Cardiac muscle cell (in vitro differentiated cells and primary cell): ENCODE data around the gene CNR2. TPM values are rescaled to one million over a fixed set of nuclear protein-coding genes. Genes with fewer than 3 reads are reported as not detected.
"Not testable (repeated sequence)": the region's sequence is repeated elsewhere in the genome, so short reads cannot be mapped to it uniquely, and the experiment has no call there.

Source experiments
- DNase-seq, 2 donors: peaks; one replicate each; pipeline versions ENCODE4 v3.0.0 to v3.0.0-alpha.2; 2010 to 2017; ENCODE audit warnings: low read depth in 1 of 2, low spot score in 1 of 2
- H3K27ac ChIP-seq: fragments of 200-600 bp; sonication (generic); 2 replicates; pipeline ENCODE4 v1.5.1; 2016
- H3K27me3 ChIP-seq: fragments of 200-600 bp; sonication (generic); 2 replicates; pipeline ENCODE4 v1.6.0; 2016; ENCODE audit warnings: control low read depth
- H3K36me3 ChIP-seq: fragments of 200-600 bp; sonication (generic); 2 replicates; pipeline ENCODE4 v1.5.1; 2016; ENCODE audit warnings: control low read depth
- H3K4me1 ChIP-seq: fragments of 200-600 bp; sonication (generic); 2 replicates; pipeline ENCODE4 v1.8.1; 2017; ENCODE audit warnings: low read depth, mild to moderate bottlenecking, mixed run types
- H3K4me3 ChIP-seq: fragments of 200-600 bp; sonication (generic); 2 replicates; pipeline ENCODE4 v1.5.1; 2016; ENCODE audit warnings: mild to moderate bottlenecking
- H3K9me3 ChIP-seq: fragments of 200-600 bp; sonication (generic); 2 replicates; pipeline ENCODE4 v1.5.1; 2017; ENCODE audit warnings: low read depth, mild to moderate bottlenecking, control low read depth
- CTCF ChIP-seq: IDR thresholded peaks from 2 replicates; pipeline ENCODE4 v1.5.1; 2012; ENCODE audit warnings: low read depth, mild to moderate bottlenecking, low read length
- polyA plus RNA-seq: library from polyadenylated mRNA; unstranded; fragments of >200 nt; fragmentation: Nextera tagmentation; extraction: Ambion mirVana; gene quantifications from 2 replicates; pipeline ENCODE4 v1.2.1, GENCODE V29; 2016
- total RNA-seq: library from RNA; depleted of rRNA; stranded (reverse); fragments of >200 nt; gene quantifications from 2 replicates; pipeline ENCODE4 v1.2.3, GENCODE V29; 2016

CNR2 gene
- not detected in 2 replicates for total RNA-seq
- polyA plus RNA-seq: not detected in 2 replicates

GRCh38 chr1:23913212-23913880 lies at the start of gene CNR2:
Gene CNR2, minus strand, starts transcription at chr1:23913362. Its CDS starts 37,745 bp downstream, at chr1:23875617.
- Histone ChIP-seq H3K27me3 (no peaks in the 10 kb centered on the region), H3K9me3 (no peaks in the 10 kb centered on the region), H3K4me1 (no peaks in the 10 kb centered on the region), H3K4me3 (no peak within 1 kb of the TSS), H3K27ac (no peak within 1 kb of the TSS), H3K36me3 (no peaks in the 10 kb centered on the region)
- no peak for DNase-seq
- no peak for TF ChIP-seq CTCF

- Histone ChIP-seq H3K9me3 (no peaks in the 10 kb centered on the region), H3K27me3 (no peaks in the 10 kb centered on the region), H3K27ac (peak overlapping the region; percentile 99), H3K36me3 (peaks cover 12% of the 10 kb centered on the region), H3K4me1 (peaks cover 15% of the 10 kb centered on the region), H3K4me3 (peak overlapping the region; percentile 59)
- no peak for TF ChIP-seq CTCF
- peak in 1 of 2 donors; percentile 48 for DNase-seq
These were observed 47.3 kb upstream of the CNR2 start for GRCh38 chr1:23960291-23961020.

GRCh38 chr1:23959461-23960290 lies 46.5 kb upstream of the CNR2 start, which contains the start of gene PNRC2:
Gene PNRC2, plus strand, starts transcription at chr1:23959828. Its CDS starts 1,630 bp downstream, at chr1:23961458.
- Histone ChIP-seq H3K27me3 (no peaks in the 10 kb centered on the region), H3K4me3 (peak within 1 kb of the TSS; percentile 59), H3K36me3 (peaks cover 10% of the 10 kb centered on the region), H3K27ac (peak within 1 kb of the TSS; percentile 99), H3K9me3 (no peaks in the 10 kb centered on the region), H3K4me1 (peaks cover 8% of the 10 kb centered on the region)
- no peak for TF ChIP-seq CTCF
- DNase-seq: peak; percentile 98

- peaks cover under 1% of the 10 kb centered on the region for H3K4me1 ChIP-seq
- no peaks in the 10 kb centered on the region for H3K27me3 ChIP-seq
- H3K27ac ChIP-seq: peak overlapping the region; percentile 99
- TF ChIP-seq CTCF: peak; percentile 56
- DNase-seq: peak; percentile 91 to 92
- no peaks in the 10 kb centered on the region for H3K9me3 ChIP-seq
- H3K4me3 ChIP-seq: peak overlapping the region; percentile 59
- peaks cover 2% of the 10 kb centered on the region for H3K36me3 ChIP-seq
These were observed 45.8 kb upstream of the CNR2 start for GRCh38 chr1:23958810-23959460.

- H3K4me1 ChIP-seq, H3K27me3 ChIP-seq, H3K9me3 ChIP-seq, DNase-seq, H3K36me3 ChIP-seq: not testable (repeated sequence)
- peak overlapping the region; percentile 59 for H3K4me3 ChIP-seq
- H3K27ac ChIP-seq: peak overlapping the region; percentile 99
These were observed 45.1 kb upstream of the CNR2 start for GRCh38 chr1:23958040-23958809.
